ENCODE measurements around the gene ERN1. TPM values are rescaled to one million over a fixed set of nuclear protein-coding genes. Genes with fewer than 3 reads are reported as not detected.
A peak's percentile ranks its signal among the peaks of the same experiment; 100 is the strongest.

The ERN1 gene
- total and polyA plus RNA-seq, 2 of the 13 experiments (the other 11 are each of a cell fraction or from before 2014, with no cell fraction given): 6.0 to 12.7 TPM

DNA sequence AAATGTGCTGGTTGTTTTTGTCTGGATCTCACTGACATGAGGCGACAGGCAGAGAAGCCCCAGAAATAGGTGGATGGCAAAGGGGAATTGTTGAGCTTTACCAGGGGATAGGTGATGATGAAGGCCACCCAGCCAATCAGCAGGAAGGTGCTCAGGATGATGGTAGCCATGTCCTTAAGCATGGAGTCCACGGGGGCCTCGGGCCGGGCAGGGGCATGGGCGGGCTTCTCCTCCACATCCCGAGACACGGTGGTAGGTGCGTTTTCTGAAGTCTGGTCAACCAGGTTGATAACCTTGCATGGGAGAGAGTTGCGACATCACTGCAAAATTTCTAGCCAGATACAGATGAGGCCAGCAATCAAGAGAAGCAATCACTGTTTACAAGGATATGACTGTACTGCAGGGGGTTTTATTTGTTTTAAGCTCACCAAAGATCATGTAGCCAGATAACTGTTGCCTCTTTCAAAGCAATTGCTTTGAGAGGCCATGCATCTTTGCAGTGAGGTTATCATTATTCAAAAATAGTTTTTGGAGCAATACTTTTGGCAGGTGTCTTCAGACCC is 72.2 kb downstream of the ERN1 start (continued):
- TF ChIP-seq, protein P1, sequence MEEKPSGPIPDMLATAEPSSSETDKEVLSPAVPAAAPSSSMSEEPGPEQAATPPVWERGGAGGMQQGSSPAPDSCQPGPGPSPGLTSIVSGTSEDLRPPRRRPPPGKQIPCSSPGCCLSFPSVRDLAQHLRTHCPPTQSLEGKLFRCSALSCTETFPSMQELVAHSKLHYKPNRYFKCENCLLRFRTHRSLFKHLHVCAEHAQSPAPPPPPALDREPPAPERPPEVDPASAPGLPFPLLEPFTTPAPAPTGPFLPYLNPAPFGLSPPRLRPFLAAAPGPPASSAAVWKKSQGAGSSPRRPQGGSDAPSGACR (CRISPR knock-in tag; IDR thresholded peaks at IDR 0.05): no peak
- TF ChIP-seq HMG20A (CRISPR knock-in tag; IDR thresholded peaks at IDR 0.05; ENCODE audit: borderline replicate concordance): peak; percentile 32; the same call in 1 of the 2 replicates

DNA sequence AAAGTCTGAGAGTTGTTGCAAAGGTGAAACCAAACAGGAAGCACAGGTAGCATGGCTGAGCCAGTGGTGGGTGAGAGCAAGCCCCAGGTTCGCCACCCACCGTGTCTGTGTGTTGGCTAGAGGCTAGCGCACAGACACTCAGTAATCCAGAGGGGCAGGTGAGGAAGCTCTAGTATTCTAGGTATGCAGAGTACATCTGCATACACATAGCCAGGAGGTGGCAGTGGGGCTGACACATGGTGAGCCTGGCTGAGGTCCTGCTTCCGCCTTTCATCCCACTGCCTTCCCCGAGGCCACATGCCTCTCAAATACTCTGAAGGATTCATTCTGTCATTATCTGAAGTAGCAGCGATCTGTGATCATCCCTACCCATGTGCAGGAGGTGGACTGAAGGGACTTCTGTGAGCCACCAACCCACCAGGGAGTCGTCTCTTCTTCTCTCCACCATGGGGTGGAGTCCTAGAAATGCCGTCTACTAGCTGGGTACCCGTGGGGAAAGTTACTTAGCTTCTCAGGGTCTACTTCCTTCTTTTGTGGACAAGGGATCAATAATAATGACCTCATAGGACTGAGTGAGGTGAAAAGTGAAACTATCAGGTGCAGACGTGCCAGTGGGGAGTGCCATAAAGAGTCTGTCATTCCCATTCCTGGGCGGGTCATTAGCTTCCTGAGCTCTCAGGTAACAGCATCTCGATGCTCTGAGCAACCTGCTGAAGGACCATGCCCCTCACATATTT is 73.5 kb downstream of the ERN1 start:
- ATAC-seq (0 out of 3 replicates have a peak, but pooled peaks have one; percentile 21), DNase-seq (ENCODE audit: low spot score) (no peak), FAIRE-seq (no peak)
- Histone ChIP-seq H3K36me3 (replicated peaks in 1 of 2; ENCODE audit: control insufficient read depth in 1 of 2, insufficient read depth in 2 of 2, low read length in 2 of 2) (peaks cover 32 to 77% of the 10 kb centered on the region in 2 experiments), H3K4me3 (replicated peaks in 1 of 3; ENCODE audit: insufficient read depth in 1 of 3, low read depth in 2 of 3, low read length in 3 of 3) (no peak overlapping the region), H3K9ac (ENCODE audit: insufficient read depth, low read depth, low read length) (no peak overlapping the region), H3K9me3 (ENCODE audit: low read length) (no peaks in the 10 kb centered on the region), H3K27me3 (ENCODE audit: control insufficient read depth in 1 of 2, insufficient read depth in 2 of 2, low read length in 2 of 2) (no peaks in the 10 kb centered on the region), H3K4me2 (ENCODE audit: low read depth, low read length) (no peak overlapping the region), H3K4me1 (ENCODE audit: insufficient read depth, low read length) (peaks cover 29% of the 10 kb centered on the region), H4K20me1 (ENCODE audit: insufficient read depth, low read length) (no peaks in the 10 kb centered on the region), H3K27ac (ENCODE audit: extremely low read length, insufficient read depth, low read length) (no peak overlapping the region), H3K79me2 (ENCODE audit: insufficient read depth, low read length) (no peaks in the 10 kb centered on the region), H2AFZ (ENCODE audit: low read length) (no peak overlapping the region)
- ChIA-PET POLR2A (interaction anchor here (1.2 kb wide), 1 partner anchor 89 kb away, joined by 3 read pairs; no protein-coding TSS in a partner anchor), CTCF (ENCODE audit: low intra/inter-chr PET ratio, low total read pairs) (no interaction called here)
- intact Hi-C loops (cut with micrococcal nuclease; ENCODE audit: unreplicated experiment): no loop called here
- BruUV-seq (replicated peaks): no TSS peak
- in situ Hi-C loops (cut with HindIII; ENCODE audit: extremely low pct_ligation_motif_present, low pct_unique_long_range_greater_than_20kb): no loop called here
- TF ChIP-seq ATF7 (IDR thresholded peaks at IDR 0.05): 0 out of 2 replicates have a peak, but pooled peaks have one; percentile 14
- TF ChIP-seq ATF7 (CRISPR knock-in tag; IDR thresholded peaks at IDR 0.05): no peak
- TF ChIP-seq ATM (IDR thresholded peaks at IDR 0.05; ENCODE audit: borderline replicate concordance): no peak
- WGBS (ENCODE audit: low lambda C conversion rate): 85% methylated on average over 12 of the region's 12 CpGs

Measured in HepG2 (cell line).